ENCODE measurements around the gene MGAT5.

Gene MGAT5

GRCh38 chr2:134257965-134258683 lies 4.3 kb downstream of the MGAT5 start (continued):
- TF ChIP-seq ZNF138 (tag by site-specific recombination; IDR thresholded peaks at IDR 0.05; ENCODE audit: borderline replicate concordance), result no peak
- TF ChIP-seq ZNF132 (tag by site-specific recombination; IDR thresholded peaks at IDR 0.05; ENCODE audit: borderline replicate concordance), result no peak
- no peak for TF ChIP-seq ZNF362 (tag by site-specific recombination; IDR thresholded peaks at IDR 0.05)
- TF ChIP-seq ZNF521 (tag by site-specific recombination; IDR thresholded peaks at IDR 0.05), result no peak

- no peaks in the 10 kb centered on the region for H3K4me1 ChIP-seq (ENCODE audit: control insufficient read depth, insufficient read depth, low read length)
- H3K36me3 ChIP-seq (ENCODE audit: control insufficient read depth in 2 of 2, insufficient read depth in 1 of 2, low read length in 2 of 2), result peaks cover 0 to 13% of the 10 kb centered on the region in 2 experiments; a peak in 1 of 3 replicates
- TF ChIP-seq ZSCAN4 (tag by site-specific recombination; IDR thresholded peaks at IDR 0.05) (no peak), PRDM6 (tag by site-specific recombination; IDR thresholded peaks at IDR 0.05) (no peak), ZNF488 (tag by site-specific recombination; IDR thresholded peaks at IDR 0.05) (no peak)
- no peaks in the 10 kb centered on the region for H3K9me3 ChIP-seq (ENCODE audit: control insufficient read depth, insufficient read depth, low read depth, low read length)
- ChIA-PET POLR2A (no interaction called here), CTCF (interaction anchor here (0.7 kb wide), 1 partner anchor 13 kb away, joined by 3 read pairs; no protein-coding TSS in a partner anchor)
- H3K4me3 ChIP-seq (ENCODE audit: low read depth, low read length), result no peak overlapping the region
- H3K27ac ChIP-seq (ENCODE audit: extremely low read depth, low read depth, low read length), result no peak overlapping the region
These were observed 5.0 kb downstream of the MGAT5 start for GRCh38 chr2:134258684-134259388.

GRCh38 chr2:134259571-134259970 lies 5.7 kb downstream of the MGAT5 start:
- Histone ChIP-seq H3K4me3 (ENCODE audit: low read depth, low read length) (no peak overlapping the region), H3K9me3 (ENCODE audit: control insufficient read depth, insufficient read depth, low read depth, low read length) (no peaks in the 10 kb centered on the region), H3K4me1 (ENCODE audit: control insufficient read depth, insufficient read depth, low read length) (no peaks in the 10 kb centered on the region), H3K27ac (ENCODE audit: extremely low read depth, low read depth, low read length) (no peak overlapping the region), H3K36me3 (ENCODE audit: control insufficient read depth in 2 of 2, insufficient read depth in 1 of 2, low read length in 2 of 2) (peaks cover 0 to 6% of the 10 kb centered on the region in 2 experiments; a peak in 1 of 3 replicates)
- CTCF ChIA-PET, result interaction anchor here (0.6 to 0.7 kb wide), 2 partner anchors 13 to 779 kb away, joined by 3 read pairs; no protein-coding TSS in a partner anchor
- POLR2A ChIA-PET, result no interaction called here
- TF ChIP-seq ZNF175 (tag by site-specific recombination; IDR thresholded peaks at IDR 0.05), result no peak

GRCh38 chr2:134259994-134260393 lies 6.1 kb downstream of the MGAT5 start:
- CTCF ChIA-PET, result interaction anchor here (0.6 to 3.5 kb wide), 3 partner anchors 15 to 778 kb away, joined by 3 to 20 read pairs (median 7); no protein-coding TSS in a partner anchor
- Histone ChIP-seq H3K27ac (ENCODE audit: extremely low read depth, low read depth, low read length) (no peak overlapping the region), H3K4me1 (ENCODE audit: control insufficient read depth, insufficient read depth, low read length) (no peaks in the 10 kb centered on the region), H3K4me3 (ENCODE audit: low read depth, low read length) (no peak overlapping the region), H3K36me3 (ENCODE audit: control insufficient read depth in 2 of 2, insufficient read depth in 1 of 2, low read length in 2 of 2) (peaks cover 0 to 2% of the 10 kb centered on the region in 2 experiments; a peak in 1 of 3 replicates), H3K9me3 (ENCODE audit: control insufficient read depth, insufficient read depth, low read depth, low read length) (no peaks in the 10 kb centered on the region)
- POLR2A ChIA-PET, result no interaction called here
- no peak for TF ChIP-seq ATF2 (tag by site-specific recombination; IDR thresholded peaks at IDR 0.05; ENCODE audit: low read depth)
- TF ChIP-seq ZNF701 (tag by site-specific recombination; IDR thresholded peaks at IDR 0.05), result no peak
- no peak for TF ChIP-seq GLI4 (tag by site-specific recombination; IDR thresholded peaks at IDR 0.05)
